Hematopoietic multipotent progenitor cell treated with erythropoietin and hydrocortisone succinate and interleukin-3 and kit ligand, for 4 days (in vitro differentiated cells): ENCODE data around the gene ANKRD9.

Source experiments
- DNase-seq: peaks from one replicate; pipeline ENCODE4 v3.0.0-alpha.2; 2015

The ANKRD9 gene

DNA sequence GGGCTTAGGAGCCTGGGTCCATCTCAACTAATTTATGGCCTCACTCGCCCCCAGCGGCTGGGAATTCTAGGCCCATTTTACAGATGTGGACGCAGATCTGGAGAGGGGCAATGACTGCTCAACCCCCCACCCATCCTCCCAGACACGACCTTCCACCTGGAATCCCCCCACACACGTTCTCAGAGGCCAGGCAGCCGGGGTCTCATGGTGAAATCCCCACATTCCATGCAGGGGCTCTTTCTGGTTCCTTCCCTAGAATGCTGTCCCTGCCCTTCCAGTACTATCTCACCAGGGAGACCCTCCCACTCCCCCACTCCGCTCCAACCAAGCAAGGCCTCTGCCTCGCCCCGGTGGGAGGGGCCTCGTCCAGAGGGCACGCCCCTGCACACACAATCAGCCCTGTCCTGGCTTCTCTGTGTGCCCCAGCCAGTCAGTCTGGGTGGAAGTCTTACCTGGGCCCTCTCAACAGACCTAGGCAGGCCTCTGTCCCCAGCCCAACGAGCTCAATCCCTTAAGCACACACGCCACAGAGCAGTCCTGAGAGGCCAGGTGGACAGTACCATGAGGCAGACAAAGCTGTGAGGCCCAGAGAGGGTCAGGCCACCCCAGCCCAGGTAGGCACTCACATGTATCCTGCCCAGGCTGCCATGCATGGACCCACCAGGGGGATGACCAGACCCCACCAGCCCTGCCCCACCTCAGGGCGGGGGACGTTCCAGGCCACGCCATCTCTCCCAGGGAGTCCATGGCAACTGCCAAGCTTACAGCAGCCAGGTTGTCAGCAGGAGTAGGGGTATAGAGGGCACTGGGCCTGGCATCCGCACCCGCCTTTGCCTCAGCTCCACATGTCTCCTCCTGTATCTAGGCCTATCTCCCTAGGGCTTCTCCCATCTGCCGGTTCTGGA lies 1.3 kb upstream of the ANKRD9 start:
- DNase-seq, result peak; percentile 77

DNA sequence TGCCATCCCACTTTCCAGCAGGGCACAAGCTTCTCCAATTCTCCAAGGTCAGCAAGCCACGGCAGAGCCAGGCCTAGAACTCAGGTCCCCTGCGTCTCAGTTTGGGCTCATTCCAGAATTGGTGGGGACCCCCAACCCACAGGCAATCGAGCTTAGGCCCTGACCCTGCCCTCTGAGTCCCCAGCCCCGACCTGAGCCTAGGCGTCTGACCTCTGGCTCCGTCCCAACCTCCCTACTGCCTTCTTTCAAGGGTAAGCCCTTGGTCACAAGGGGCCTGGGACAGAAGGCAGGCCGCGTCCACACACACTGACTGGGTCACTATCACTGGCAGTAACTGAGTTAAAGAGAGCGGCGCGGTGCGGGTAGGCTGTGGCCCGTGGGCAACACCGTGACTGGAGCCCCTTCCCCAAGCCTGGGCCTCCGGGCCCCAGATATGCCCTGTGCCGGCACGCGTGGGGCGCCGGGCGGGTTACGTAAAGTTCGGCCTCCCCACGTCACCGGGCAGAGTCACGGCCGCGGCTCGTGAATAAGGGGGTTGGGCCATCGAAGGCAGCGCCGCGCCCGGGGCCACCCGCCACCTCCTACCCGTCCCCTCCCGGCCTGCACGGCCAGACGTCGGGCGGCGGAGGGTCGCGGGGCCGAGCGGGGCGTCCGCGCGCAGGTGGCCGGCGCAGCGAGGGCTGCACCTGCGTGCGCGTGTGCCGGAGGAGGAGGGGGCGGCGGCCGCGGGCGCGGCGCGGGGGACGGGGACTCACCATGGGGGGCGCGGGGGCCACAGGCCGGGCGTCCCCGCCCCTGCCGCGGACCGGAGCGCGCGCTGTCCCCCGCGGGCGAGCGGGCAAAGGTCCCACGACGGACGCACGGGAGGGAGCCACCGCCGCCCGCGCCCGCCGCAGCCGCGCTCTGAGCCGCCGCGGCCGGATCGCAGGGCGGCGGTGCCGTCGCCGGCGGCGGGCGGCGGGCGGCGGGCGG lies 516 bp downstream of the ANKRD9 start:
- DNase-seq, result peak; percentile 54

DNA sequence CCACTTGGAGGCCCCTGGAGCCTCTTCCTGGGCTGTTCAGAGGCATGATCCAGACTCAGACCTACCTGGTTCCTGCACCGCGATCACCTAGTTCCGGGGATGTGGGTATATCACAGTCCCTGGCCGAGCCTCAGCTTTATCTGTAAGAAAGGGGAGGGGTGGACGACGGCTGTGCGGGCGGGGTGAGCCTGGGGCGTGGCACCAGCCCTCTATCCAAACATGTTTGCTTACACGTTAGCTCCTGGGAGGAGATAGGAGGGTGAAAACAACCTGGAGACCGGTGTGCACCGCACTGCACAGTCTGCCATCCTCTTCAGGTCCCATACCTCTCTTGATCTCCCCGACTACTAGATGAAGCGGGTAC lies 1.2 kb downstream of the ANKRD9 start:
- peak; percentile 81 for DNase-seq

DNA sequence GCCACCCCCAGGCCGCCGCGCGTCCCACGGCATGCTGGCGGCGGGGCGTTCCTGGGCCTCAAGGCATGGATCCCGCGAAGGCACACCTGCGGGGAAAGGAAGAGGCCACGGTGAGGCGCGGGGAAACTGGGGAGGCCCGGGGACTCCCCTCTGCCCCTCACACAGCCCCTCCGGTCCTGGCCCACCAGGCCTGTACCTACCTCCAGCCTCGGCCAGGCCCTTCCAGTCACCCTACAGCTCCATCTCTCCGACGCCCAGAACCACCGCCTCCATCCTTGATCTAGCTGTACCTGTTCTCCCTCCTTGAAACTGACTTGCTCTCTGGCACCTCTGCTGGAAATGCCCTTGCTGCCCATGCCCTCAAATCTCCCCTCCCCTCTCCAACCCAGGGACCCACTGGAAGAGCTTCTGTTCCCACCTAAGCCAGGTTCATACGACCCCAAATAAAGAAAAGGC lies 1.7 kb downstream of the ANKRD9 start:
- DNase-seq, result no peak

- no peak for DNase-seq
These were observed 2.3 kb downstream of the ANKRD9 start for GRCh38 chr14:102507081-102507856.

GRCh38 chr14:102506626-102506925 lies 3.0 kb downstream of the ANKRD9 start:
- DNase-seq, result no peak

DNA sequence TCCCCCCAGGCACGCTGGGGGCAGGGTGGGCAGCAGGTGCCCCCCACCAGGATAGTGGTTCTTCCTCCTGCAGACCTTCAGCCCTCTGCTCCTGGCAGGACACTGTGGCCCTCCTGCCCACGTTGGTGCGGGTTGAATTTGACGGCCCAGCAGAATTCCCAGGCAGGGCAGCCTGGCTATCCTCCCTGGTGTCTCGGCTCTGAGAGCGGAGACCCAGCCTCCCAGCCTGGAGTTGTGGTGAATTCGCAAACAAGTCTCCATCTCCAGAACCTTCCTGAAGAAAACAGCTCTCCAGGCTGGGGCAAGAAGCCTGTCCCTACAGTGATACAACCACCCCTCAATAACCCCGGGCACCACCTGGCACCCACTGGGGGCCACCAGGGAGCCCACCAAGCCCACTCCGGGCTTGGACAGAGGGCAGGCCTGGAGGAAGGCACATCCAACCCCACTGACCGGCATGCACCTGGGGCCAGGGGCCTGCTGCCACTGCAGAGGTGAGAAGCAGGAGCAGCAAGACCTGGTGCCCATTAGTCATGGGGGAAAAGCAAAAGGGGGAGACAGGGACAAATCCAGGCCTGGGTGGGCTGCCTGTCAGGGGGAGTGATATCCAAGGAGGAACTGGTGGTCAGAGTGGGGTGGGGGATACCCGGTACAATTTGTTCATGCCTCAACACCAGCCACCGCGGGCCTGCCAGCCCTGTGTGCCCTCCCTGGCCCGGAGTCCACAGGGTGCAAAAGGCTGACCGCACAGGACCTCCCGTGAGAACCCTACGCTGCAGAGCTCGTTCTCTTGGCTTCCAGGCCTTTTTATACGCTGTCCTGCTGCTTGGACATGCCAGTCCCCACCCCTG lies 3.6 kb downstream of the ANKRD9 start:
- DNase-seq, result no peak

- DNase-seq, result no peak
These were observed 4.5 kb downstream of the ANKRD9 start for GRCh38 chr14:102505000-102505619.

DNA sequence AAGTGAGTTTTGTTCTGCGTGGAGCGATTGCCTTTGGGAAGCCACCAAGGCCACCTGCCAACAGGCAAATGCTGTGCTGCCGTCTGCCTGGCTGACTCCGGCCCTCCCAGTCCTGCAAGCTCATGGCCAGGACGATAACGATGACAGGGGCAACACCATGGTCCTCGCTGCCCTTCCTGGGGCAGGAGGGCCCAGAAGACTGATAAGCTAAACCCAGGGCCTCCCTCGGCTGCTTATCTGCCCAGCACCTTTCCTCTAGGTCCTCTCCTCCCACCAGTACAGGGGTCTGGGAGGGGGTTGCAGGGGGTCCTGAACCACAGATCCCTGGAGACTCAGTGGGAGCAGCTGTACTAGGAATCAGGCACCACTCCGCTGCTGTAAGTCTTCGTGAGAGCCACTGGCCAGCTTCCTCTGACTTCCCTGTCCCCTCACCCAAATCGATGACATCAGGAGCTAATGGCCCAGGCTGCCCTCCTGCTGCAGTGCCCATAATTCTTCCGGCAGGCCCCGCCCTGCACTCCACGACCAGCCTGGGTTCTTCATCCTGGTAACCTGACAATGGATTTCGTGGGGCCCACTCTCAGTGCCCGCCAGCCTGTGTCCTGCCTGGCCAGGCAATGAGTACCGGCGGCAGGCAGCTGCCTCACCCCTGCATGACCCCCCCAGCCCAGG lies 5.1 kb downstream of the ANKRD9 start:
- peak; percentile 87 for DNase-seq

- DNase-seq, result no peak
These were observed 5.8 kb downstream of the ANKRD9 start for GRCh38 chr14:102503641-102504327.

GRCh38 chr14:102502571-102502970 lies 7.0 kb downstream of the ANKRD9 start:
- DNase-seq, result no peak

GRCh38 chr14:102501751-102502315 lies 7.7 kb downstream of the ANKRD9 start:
- no peak for DNase-seq

- no peak for DNase-seq
These were observed 8.9 kb downstream of the ANKRD9 start for GRCh38 chr14:102500713-102501112.

- DNase-seq, result peak; percentile 77
These were observed 9.4 kb downstream of the ANKRD9 start for GRCh38 chr14:102500158-102500662.

- no peak for DNase-seq
These were observed 10.0 kb downstream of the ANKRD9 start for GRCh38 chr14:102499401-102500157.

- no peak for DNase-seq
These were observed 10.8 kb downstream of the ANKRD9 start for GRCh38 chr14:102498678-102499265.

- peak; percentile 43 for DNase-seq
These were observed 11.4 kb downstream of the ANKRD9 start for GRCh38 chr14:102497998-102498677.
